ENCODE results near the gene PATE2.

PATE2 gene

GRCh38 chr11:125778728-125779127 is at the start of gene PATE2:
TSS of gene PATE2 (minus strand) at chr11:125778828. CDS start at chr11:125778773, 55 bp downstream.
- no peak for DNase-seq

GRCh38 chr11:125807909-125808308 is 29.3 kb upstream of the PATE2 start:
- peak; percentile 60 for DNase-seq

- DNase-seq = no peak
Measured at GRCh38 chr11:125802387-125802786, 23.8 kb upstream of the PATE2 start.

GRCh38 chr11:125799808-125800207 is 21.2 kb upstream of the PATE2 start:
- DNase-seq = no peak

- DNase-seq = no peak
Measured at GRCh38 chr11:125797641-125798040, 19.0 kb upstream of the PATE2 start.

GRCh38 chr11:125790825-125791224 is 12.2 kb upstream of the PATE2 start:
- DNase-seq = no peak

GRCh38 chr11:125787827-125788226 is 9.2 kb upstream of the PATE2 start, which contains the start of gene PATE3:
TSS of gene PATE3 (plus strand) at chr11:125788127. CDS start at chr11:125788152, 25 bp downstream.
- no peak for DNase-seq

GRCh38 chr11:125784678-125785077 is 6.0 kb upstream of the PATE2 start:
- no peak for DNase-seq

GRCh38 chr11:125777309-125777708 is 1.3 kb downstream of the PATE2 start:
- DNase-seq = no peak

GRCh38 chr11:125773516-125773915 is 5.1 kb downstream of the PATE2 start:
- no peak for DNase-seq

GRCh38 chr11:125772834-125773505 is 5.7 kb downstream of the PATE2 start:
- DNase-seq = no peak

GRCh38 chr11:125770583-125770982 is 8.0 kb downstream of the PATE2 start:
- DNase-seq = no peak

GRCh38 chr11:125768336-125769046 is 10.1 kb downstream of the PATE2 start:
- no peak for DNase-seq

- no peak for DNase-seq
Measured at GRCh38 chr11:125766251-125766650, 12.4 kb downstream of the PATE2 start.

- no peak for DNase-seq
Measured at GRCh38 chr11:125763483-125763882, 15.1 kb downstream of the PATE2 start.

GRCh38 chr11:125762445-125762844 is 16.2 kb downstream of the PATE2 start:
- DNase-seq = no peak

GRCh38 chr11:125756050-125756449 is 22.6 kb downstream of the PATE2 start:
- DNase-seq = no peak

- DNase-seq = no peak
Measured at GRCh38 chr11:125750629-125751028, 28.0 kb downstream of the PATE2 start.

- DNase-seq = no peak
Measured at GRCh38 chr11:125745979-125746378, 32.6 kb downstream of the PATE2 start, which contains the start of gene PATE1. TSS of gene PATE1 (plus strand) at chr11:125746279. CDS start at chr11:125746305, 26 bp downstream.

GRCh38 chr11:125743681-125744080 is 34.9 kb downstream of the PATE2 start:
- DNase-seq = no peak

- DNase-seq = no peak
Measured at GRCh38 chr11:125740617-125741016, 38.0 kb downstream of the PATE2 start.

GRCh38 chr11:125728969-125729368 is 49.7 kb downstream of the PATE2 start:
- no peak for DNase-seq
